HG03045 (cell line): ENCODE results near the gene SASH3.

Source experiments
- ATAC-seq: cut with Tn5 transposase; IDR thresholded peaks from one replicate; pipeline ENCODE4 v1.9.1; 2021; ENCODE audit warnings: mild to moderate bottlenecking, moderate library complexity; ENCODE audit not compliant: unreplicated experiment

SASH3 gene

DNA sequence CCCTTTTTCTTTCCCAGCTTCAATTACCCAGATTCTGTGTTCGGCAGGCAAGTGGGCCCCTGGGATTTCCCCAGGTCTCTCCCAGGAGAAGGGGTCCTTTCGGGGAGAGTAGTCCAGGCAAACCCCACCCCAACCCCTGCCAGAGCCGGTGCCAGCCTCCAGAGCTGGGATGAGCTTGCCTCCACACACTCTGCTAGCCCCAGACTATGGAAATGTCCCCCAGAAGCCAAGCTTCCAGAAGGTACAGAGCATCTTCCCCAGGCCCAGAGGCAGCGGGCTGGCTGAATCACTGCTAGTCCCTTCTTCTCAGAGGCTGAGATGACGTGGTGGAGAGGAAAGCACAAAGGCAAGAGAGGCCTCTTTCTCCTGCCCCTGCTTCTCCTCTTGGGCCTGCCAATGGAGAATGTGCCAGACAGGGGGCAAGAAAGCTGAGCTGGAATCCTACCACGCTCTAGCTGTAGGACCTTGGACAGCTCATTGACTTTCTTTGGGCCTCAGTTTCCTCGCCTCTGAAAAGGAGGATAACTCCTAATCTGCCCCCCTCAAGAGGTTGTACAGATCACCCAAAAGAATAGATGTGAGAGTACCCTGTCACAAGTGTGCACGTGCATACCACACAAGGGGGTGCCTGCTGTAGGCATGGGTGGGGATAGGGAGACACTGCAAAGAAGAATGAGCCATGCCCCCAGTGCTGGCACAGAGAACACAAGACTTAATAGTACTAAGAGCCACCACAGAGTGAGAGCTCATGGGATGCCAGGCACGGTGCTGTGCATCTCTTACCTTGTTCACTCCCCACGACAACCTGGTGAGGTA, 2.1 kb downstream of the SASH3 start:
- no peak for ATAC-seq

DNA sequence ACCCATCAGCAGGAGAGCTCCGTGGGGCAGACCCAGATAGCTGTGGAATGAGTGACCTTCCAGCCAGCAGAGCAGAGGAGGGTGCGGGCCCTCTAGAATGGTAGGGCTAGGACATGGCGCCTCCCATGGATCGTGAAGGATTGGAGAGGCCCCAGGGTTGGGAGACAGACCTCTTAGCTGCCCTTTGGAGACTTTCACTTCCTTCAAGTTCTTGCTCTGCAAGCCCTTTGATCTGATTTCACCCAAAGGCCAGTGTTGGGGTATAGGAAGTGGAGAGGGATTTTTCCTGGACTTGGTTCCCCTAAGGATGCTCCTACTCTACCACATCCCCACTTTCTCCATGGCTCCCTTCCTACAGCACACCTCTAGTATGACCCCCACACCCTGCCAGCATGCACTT, 3.0 kb downstream of the SASH3 start:
- no peak for ATAC-seq

DNA sequence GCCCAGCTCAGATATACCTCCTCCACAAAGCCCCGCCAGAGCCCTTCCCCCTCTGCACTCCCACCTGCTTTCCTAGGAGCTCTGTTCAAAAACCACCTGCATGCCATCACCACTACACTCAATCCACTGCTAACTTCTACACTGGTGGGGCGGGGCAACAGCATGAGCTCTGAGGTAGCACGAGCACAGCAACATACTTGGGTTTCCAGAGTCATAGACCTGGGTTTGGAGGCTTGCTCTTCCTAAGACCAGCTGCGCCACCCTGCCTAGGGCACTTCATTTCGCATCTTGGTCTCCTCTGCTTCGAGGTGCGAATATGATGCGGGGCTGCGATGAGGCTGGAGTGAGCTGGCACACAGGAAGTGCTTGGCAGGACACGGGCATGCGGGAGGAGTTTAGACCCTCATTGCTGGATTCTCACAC, 3.6 kb downstream of the SASH3 start:
- ATAC-seq, result no peak

DNA sequence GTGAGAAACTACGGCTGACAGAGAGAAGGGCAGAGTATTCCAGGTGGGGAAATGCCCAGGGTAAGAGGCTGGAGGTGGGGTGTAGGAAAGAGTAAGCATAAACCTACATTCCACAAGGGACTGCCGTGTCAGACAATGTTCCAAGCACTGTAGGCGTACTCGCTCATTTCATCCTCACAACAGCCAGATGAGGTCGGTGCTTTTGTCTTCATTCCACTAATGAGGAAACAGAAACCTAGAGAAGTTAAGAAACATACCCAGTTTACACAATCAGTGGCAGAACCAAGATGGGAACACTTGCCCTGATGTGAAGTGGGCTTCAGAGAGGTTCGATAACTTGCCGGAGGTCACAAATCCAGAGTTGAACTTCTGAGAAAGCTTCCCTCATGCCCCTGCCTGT, 4.6 kb downstream of the SASH3 start:
- ATAC-seq, result no peak

DNA sequence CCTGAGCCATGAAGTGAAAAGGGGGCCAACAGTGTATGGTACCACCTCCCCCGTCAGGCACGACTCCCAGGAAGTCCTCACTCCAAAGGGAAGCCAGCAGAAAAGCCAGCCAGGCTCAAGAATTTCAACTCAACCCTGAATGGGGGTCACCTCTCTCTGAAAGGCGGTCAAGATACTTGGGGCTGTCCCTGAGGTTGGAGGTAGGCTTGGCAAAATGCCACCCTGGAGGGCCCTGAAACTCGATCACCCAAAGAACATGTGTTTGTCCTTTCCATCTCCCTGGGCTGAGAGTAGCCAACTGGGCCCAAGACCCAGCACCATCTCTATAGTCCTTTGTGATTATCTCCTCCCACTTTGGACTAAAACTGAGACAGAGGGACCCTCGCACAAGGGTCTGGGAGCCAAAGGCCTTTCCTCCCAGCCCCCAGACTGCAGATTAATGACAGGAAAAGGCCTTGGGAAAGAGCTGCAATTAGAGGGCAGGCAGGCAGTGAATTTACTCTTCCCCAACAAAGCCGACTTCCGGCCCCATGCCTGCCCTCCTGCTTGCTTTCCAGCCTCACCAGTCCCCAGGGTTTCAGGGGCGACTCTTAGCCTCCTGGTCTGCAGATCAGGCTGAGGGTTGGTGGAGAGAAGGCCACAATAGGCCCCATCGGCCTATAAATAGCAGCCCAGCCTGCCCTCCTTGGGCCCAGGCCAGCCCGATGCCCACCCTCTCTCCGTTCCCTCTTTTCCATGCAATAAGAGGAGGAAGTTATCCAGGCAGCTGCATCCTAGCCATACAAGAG, 5.6 kb downstream of the SASH3 start:
- ATAC-seq, result no peak

DNA sequence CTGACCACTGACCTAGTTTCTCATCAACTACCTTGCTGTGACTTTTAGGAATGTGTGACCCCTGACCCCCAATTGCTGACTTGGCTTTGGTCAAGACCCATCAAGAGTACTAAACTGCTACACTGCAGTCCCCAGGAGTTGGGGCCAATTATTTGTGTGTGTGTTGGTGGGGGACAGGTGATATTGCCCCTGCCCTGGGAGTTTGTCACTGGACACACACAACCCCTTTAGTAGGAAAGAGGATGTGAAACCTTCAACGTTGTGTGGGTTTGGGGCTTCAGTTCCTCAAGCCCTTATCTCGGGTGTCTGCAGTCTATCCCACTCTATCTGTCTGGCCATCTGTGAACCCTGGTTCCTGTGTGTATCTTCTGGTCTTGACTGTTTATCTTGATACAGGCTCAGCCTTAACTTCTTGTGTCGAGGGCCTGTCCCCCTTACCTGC, 6.5 kb downstream of the SASH3 start:
- ATAC-seq, result peak; percentile 57

DNA sequence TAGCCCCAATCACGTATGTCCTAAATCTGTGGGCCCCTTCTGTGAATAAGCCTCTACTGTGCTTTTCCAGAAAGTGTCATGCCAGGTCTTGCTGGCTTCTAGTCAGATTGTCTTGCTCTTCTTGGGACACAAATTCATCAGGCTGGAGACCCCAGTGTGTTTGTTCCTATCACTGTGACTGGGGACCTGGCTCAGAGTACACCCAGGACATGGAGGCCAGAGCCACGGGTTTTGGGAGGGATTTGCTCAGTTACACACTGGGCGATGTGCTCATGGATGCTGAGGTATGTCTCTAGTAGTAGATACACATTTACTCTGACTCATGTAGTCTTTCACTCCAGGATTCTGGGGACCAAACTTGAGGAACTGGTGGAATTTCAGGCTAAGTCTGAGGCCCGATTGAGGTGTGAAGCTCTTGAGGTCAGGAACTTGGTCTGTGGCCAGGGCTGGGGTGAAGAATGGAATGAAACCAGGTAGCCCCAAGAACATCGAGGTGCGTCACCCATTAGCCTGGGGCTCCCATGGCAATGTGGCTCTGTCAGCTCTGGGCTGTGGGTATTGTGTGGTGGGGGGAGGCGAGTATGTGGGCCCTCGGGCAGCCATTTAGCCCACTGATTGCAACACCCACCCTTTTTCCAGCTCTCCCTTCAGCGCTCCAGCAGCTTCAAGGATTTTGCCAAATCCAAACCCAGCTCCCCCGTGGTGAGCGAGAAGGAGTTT, 7.7 kb downstream of the SASH3 start:
- no peak for ATAC-seq

DNA sequence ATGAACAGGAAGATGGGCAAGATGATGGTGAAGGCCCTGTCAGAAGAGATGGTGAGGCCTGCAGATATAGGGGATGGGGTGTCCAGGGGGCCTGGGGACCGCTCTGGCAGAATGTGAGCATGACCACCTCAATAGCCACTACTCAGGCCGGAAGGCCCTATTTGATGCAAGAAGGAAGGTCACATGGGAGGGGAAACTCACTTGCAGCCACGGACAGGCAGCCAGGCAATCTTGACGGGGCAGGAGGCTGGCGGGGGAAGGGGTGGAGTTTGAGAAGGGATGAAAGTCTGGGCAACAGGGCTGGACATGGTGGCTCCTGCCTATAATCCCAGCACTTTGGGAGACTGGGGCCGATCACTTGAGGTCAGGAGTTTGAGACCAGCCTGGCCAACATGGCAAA, 8.8 kb downstream of the SASH3 start:
- no peak for ATAC-seq

DNA sequence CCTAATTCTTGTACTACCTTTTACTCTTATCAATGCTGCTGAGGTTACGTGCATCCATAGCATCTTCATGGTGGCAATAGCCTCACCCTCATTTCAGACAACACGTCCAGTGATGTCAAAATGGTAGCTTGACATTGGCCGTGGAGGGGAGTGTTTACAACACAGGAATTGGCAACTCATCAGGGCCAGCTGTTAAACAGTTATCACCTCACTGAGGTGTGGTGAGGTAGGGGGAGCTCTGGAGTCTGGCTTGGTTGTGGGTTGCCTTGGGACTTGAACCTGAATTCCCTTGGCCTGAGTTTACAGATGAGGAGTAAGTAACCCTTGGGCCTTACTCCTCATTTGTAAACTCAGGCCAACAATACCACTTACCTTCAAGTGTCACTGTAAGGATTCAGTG, 10.4 kb downstream of the SASH3 start:
- no peak for ATAC-seq

DNA sequence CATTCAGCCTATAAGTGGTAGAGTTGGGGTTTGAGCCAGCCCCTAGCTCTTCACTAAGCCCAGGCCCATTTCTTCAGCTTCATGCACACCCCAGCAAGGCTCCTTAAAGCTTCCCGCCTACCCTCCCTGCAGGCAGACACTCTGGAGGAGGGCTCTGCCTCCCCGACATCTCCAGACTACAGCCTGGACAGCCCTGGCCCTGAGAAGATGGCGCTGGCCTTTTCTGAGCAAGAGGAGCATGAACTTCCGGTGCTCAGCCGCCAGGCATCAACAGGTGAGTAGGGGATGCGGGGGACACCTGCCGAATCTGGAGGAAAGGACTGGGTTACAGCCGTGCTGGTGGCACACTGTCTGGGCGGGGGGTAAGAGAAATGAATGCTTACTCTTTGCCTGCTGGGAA, 11.1 kb downstream of the SASH3 start:
- no peak for ATAC-seq

DNA sequence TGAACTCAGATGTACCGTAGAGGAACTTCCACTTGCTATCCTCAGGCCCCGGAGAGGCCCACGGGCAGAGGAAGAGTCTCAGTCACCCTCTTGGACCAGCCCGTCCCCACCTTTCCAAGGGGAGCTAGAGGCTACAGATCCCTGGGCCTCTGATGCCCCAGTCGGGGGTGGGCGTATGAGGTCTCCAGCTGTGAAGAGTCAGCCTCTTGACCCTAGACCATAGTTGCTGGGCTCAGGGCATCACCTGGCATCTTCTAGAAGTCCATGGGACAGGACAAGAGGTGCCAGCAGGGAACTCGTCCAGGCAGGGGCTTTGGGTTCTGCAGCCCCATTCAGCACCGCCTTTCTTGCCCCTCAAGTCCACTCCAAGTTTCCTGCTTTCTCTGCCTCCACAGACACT, 11.6 kb downstream of the SASH3 start:
- no peak for ATAC-seq

DNA sequence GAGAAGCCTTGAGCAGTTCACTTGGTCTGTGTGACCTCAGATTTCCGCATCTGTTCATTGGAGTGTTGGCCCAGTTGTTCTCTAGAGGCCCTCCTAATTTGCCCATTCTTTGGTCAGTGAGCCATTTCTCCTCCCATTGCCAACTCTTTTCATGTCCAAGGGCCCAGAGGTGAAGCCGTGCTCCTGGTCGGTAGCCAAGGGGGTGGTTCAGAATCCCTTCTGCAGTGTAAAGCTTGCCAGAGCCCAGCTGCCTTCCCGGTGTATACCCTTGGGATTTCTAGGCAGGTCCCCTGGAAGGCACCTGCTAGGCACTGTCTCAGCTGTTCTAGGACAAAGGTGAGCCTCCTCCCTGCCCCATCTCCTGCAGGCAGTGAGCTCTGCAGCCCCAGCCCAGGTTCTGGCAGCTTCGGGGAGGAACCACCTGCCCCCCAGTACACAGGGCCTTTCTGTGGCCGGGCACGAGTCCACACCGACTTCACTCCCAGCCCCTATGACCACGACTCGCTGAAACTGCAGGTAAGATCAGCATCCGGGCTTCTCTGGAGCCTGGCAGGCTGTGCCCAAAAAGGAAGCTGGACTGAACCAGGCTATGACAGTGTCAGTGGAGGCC, 12.3 kb downstream of the SASH3 start:
- no peak for ATAC-seq

DNA sequence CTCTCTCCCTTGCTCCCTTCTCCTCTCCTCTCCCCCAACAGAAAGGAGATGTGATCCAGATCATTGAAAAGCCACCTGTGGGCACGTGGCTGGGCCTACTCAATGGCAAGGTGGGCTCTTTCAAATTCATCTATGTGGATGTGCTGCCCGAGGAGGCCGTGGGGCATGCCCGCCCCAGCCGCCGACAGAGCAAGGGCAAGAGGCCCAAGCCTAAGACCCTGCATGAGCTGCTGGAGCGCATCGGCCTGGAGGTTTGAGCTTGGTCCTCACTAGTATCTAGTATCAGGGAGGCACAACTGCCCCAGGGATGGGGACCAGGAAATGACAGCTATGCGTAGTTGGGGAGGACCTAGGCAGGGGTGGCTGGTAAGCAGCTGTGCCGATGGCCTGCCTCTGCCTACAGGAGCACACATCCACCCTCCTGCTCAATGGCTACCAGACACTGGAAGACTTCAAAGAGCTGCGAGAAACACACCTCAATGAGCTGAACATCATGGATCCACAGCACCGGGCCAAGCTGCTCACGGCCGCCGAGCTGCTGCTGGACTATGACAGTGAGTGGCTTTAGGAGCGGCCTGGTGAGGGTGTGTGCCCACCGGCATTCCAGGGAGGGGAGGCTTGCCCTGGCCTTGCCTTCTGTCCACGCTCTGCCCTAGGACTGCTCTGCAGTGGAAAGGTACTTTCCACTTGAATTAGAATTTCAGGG, 13.0 kb downstream of the SASH3 start:
- ATAC-seq, result no peak

DNA sequence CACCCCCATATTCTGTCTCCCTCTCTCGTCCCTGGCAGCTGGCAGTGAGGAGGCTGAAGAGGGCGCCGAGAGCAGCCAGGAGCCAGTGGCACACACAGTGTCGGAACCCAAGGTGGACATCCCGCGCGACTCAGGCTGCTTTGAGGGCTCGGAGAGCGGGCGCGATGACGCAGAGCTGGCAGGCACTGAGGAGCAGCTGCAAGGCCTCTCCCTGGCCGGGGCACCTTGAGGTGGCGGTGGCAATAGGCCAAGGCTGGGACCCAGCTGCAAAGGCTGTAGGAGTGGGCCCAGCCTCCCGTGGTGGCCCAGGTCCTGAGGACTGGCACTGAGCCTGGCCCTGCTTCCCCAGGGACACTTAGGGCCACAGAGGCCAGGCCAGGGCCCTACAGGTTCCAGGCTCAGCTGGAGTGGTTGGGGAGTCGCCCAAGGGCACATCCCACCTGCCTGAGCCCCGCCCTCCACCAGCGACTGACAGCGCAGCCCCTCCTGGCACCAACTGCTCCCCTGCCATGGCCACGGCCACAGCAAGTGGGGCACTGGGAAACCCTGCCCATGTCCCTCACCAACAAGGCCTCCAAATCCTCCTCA, 13.9 kb downstream of the SASH3 start:
- no peak for ATAC-seq

DNA sequence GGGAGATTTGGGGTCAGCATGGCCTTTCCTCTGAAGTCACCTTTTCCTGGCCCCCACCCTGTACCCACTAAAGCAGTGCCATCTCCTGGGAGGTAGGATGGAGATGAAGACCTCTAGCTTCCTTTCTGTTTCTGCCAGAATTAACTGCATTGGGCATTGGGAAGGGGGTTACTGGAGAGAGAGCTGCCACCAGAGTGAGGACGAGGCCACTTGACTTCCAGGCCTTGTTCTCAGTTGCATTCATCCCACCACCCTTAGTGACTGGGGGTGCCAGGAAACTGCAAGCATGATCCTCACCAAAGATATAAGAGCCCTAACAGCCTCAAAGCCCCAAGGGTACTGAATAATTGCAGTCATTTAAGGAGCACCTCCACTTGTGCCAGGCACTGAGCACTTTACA, 15.8 kb downstream of the SASH3 start:
- no peak for ATAC-seq

DNA sequence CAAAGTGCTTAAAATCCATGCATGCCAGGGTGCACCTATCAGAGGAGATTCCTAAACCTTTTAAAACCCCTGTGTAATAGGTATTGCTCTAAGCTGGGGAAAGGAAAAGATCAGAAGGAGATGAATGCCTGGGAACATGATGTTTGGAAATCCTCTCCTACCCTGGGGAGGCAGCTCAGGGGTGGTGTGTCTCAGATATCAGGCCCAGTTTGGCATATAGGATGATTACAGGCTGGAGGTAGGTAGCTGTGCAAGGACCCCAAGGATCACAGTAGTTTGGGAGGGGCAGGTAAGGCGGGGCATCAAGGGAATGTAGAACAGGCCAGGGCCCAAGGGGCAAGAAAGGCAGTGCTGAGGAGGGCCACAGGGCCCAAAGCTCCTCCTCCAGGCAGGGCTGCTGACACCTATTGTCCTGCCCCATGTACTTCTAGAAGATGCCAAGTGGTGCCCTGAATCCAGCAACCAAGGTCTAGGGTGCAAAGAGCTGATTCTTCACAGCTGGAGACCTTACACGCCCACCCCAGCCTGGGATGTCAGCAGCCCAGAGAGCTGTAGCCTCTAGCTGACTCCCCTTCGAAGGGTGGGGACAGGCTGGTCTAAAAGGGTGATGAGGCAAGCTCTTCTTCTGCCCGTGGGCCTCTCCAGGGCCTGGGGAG, 17.6 kb downstream of the SASH3 start:
- ATAC-seq, result no peak

DNA sequence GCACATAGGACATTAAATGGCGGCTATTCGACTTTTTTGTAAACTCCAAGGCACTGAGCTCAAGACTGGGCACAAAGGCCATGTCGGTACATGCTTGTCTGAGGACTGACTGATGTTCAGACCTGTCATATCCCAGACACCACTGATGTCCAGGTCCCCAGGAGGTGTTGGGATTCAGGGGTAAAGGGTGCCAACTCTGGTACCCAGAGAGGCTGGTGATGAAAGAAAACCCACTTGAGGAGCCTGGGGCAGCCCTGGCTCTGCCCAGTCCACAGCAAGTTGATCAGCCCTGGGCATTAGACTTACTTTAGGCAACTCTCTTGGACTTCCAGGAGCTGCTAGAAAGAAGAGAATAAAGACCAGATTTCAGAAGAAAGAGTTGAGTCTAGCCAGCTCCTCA, 18.7 kb downstream of the SASH3 start:
- no peak for ATAC-seq

DNA sequence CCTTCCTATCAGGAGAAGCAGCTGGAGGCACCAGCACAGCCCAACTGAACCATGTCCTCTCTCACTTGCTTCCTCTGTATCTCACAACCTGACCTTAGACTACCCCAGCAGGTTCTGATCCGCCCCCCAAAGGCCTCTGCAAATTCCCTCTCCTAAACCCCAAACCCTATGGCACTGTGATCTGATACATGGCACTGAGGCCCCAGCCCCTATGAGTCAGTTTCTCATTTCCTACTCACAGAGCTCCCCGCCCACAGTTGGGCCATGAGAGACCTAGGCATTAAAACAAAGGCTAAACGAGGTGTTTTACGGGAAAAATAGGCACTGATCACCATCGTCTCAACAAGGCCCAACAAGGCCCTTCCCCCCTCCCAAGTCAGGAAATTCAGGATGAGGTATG, 19.1 kb downstream of the SASH3 start:
- no peak for ATAC-seq

DNA sequence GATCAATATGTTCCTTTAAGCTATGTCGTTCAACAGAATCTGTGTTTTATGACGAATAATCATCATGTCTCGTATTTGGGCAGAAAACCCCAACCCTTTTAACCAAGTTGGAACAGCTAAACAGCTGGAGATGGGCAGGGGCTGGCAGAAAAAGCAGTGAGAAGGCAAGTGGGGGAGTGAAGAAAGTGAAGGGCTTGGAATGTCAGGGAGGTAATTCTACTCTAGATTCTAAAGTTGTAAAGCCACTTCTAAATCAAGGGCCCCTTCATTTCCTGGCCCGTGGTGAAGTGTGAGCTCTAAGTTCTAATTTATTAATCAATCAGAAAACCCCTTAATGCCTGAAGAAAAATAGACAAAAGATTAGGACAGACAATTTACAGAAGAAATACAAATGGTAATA, 20.4 kb downstream of the SASH3 start:
- no peak for ATAC-seq

DNA sequence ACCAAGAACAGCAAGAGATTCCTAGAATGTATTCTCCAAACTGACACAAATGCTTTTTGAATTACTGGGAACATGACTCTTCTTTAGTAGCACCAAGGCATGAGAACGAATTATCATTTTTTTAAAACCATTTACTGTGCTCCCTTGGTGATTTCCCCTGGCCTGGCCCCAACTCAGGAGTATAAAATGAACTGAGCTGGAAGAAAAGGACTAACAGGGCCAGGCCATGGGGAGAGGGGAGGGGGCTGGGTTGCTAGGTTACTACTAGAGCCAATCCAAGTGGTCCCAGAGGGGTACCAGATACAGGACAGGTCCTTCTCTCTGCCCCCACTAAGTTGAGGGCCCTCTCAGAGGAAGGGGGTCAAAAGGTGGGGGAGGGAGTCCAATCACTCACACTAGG, 23.1 kb downstream of the SASH3 start:
- no peak for ATAC-seq
